Fibroblast of mammary gland (primary cell): Measurements from ENCODE around the gene MYL11.
"Not testable (repeated sequence)": the region's sequence is repeated elsewhere in the genome, so short reads cannot be mapped to it uniquely, and the experiment has no call there.

Experiments
- DNase-seq: peaks from one replicate; pipeline ENCODE4 v3.0.0-alpha.2; 2010; ENCODE audit warnings: low read depth
- H3K4me3 ChIP-seq: 2 replicates; pipeline ENCODE4 v1.5.1; 2011; ENCODE audit warnings: low read depth, mild to moderate bottlenecking, low read length, moderate library complexity; ENCODE audit not compliant: control insufficient read depth
- TF ChIP-seq, protein P1 (sequence below): conservative IDR thresholded peaks from 2 replicates; pipeline ENCODE4 v1.5.1; 2011; ENCODE audit warnings: low read depth, low read length, inconsistent platforms; ENCODE audit not compliant: control insufficient read depth, insufficient read depth

MYL11 gene

DNA sequence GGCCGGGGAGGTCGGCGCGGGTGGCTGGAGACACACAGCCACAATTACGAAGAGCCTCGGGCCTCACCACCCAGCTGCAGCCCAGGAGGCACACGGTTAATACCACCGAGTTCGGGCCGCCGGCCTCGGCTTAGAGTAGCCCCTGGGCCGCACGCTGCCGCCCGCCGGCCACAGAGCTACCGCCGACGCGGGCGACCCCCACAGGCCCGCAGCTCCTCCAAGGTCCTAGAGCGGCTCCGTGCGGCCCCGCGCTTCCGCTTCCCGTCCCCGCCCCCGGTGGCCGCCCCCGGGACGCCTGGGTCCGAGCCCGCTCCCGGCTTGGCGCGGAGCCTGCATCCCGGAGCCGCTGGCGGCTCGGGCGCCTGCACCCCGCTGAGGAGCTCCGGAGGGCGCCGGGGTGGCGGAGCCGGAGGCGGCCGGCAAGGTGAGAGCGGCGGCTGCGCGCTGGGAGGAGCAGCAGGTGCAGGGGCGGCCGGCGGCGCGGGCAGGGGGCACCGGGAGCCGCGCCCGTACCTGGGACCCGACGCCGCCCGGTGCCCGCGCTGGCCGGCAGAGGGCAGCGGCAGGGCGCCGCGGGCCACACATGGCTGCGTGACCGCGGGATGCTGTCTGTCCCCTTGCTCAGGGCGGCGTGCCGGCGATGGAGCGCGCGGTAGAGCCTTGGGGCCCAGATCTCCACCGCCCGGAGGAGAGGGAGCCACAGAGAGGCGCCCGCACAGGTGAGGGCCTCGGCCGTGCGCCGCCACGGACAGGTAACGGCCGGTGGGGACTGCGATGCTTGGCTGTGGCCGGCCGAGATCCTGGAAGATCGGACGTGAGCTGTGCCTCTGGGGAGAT, 20.8 kb downstream of the MYL11 start, which contains the start of gene ZNF48:
ZNF48 (plus strand) TSS at position 266 of the 837 bp plus-strand sequence; CDS start at position 641, 375 bp downstream.
- DNase-seq: peak; percentile 73
- TF ChIP-seq, protein P1, sequence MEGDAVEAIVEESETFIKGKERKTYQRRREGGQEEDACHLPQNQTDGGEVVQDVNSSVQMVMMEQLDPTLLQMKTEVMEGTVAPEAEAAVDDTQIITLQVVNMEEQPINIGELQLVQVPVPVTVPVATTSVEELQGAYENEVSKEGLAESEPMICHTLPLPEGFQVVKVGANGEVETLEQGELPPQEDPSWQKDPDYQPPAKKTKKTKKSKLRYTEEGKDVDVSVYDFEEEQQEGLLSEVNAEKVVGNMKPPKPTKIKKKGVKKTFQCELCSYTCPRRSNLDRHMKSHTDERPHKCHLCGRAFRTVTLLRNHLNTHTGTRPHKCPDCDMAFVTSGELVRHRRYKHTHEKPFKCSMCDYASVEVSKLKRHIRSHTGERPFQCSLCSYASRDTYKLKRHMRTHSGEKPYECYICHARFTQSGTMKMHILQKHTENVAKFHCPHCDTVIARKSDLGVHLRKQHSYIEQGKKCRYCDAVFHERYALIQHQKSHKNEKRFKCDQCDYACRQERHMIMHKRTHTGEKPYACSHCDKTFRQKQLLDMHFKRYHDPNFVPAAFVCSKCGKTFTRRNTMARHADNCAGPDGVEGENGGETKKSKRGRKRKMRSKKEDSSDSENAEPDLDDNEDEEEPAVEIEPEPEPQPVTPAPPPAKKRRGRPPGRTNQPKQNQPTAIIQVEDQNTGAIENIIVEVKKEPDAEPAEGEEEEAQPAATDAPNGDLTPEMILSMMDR: no peak
- peak within 1 kb of the TSS; percentile 69 for H3K4me3 ChIP-seq

DNA sequence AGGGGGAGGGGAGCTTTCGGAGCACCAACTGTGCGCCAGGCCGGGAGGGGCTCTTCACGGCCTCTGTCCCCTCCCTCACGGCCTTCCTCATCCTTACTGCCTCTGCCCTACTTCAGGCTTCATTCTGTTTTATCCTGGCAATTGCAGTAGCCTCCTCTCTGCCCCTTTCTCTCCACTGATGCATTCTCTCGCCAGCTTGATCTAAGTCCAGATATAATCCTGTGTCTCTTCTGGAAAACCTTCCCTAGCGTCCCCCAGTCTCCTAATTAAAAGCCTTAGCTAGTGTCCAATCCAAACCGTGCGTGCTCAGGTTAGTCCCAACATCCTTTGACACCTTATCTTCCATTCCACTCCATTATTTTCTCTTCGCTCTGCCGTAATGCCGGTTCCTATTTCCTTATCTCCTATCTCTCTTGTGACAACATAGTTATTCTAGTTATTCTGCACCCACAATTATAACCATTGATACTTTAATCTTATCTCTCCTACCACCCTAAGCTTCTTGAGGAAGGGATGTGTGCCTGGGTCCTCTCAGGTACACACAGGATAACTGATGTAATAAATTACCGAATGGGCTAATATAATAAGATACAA, 21.5 kb downstream of the MYL11 start:
- no peak for DNase-seq
- H3K4me3 ChIP-seq: peak overlapping the region; percentile 69
- TF ChIP-seq, protein P1: no peak

DNA sequence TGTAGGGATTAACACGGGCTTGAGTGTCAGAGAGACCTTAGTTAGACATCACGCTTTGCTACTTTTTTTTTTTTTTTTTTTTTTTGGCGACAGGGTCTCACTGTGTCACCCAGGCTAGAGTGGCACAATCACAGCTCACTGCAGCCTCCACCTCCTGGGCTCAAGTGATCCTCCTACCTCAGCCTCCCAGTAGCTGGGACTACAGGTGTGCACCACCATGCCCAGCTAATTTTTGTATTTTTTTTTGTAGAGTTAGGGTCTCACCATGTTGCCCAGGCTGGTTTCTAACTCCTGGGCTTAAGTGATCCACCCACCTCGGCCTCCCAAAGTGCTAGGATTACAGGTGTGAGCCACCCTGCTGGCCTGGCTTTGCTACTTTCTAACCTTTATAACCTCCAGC, 22.0 kb downstream of the MYL11 start:
- DNase-seq, H3K4me3 ChIP-seq: not testable (repeated sequence)

DNA sequence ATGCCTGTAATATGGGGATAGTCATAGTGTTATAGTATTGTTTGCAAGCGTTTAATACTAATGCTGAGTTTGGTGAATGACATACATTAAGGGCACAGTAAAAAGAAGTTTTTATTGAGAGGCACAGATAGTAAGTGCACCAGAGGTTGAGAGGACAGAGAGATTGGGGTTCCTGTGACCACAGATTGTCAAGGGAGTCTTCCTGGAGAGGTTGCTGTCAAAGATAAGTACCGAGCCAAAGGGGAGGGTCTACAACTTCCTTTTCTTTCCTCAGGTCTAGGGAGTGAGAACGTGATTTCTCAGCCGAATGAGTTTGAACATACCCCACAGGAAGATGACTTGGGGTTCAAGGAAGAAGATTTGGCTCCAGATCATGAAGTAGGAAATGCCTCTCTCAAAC, 22.5 kb downstream of the MYL11 start:
- no peak for DNase-seq
- TF ChIP-seq, protein P1: no peak
- H3K4me3 ChIP-seq: no peak overlapping the region

DNA sequence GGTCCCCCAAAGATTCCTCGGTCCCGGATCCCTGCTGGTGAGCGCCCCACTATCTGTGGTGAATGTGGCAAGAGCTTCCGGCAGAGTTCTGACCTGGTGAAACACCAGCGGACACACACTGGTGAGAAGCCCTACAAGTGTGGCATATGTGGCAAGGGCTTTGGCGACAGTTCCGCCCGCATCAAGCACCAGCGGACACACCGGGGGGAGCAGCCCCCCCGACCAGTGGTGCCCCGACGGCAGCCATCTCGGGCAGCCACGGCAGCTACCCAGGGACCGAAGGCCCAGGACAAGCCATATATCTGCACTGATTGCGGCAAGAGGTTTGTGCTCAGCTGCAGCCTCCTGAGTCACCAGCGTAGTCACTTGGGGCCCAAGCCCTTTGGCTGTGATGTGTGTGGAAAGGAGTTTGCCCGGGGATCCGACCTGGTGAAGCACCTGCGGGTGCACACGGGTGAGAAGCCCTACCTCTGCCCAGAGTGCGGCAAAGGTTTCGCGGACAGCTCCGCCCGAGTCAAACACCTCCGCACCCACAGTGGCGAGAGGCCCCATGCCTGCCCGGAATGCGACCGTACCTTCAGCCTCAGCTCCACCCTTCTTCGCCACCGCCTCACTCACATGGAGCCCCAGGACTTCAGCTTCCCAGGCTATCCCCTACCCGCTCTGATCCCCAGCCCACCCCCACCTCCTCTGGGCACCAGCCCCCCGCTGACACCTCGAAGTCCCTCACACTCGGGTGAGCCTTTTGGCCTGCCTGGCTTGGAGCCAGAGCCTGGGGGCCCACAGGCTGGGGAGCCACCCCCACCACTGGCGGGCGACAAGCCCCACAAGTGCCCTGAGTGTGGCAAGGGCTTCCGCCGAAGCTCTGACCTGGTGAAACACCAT, 23.4 kb downstream of the MYL11 start:
- DNase-seq: no peak
- TF ChIP-seq, protein P1: no peak
- no peak overlapping the region for H3K4me3 ChIP-seq

DNA sequence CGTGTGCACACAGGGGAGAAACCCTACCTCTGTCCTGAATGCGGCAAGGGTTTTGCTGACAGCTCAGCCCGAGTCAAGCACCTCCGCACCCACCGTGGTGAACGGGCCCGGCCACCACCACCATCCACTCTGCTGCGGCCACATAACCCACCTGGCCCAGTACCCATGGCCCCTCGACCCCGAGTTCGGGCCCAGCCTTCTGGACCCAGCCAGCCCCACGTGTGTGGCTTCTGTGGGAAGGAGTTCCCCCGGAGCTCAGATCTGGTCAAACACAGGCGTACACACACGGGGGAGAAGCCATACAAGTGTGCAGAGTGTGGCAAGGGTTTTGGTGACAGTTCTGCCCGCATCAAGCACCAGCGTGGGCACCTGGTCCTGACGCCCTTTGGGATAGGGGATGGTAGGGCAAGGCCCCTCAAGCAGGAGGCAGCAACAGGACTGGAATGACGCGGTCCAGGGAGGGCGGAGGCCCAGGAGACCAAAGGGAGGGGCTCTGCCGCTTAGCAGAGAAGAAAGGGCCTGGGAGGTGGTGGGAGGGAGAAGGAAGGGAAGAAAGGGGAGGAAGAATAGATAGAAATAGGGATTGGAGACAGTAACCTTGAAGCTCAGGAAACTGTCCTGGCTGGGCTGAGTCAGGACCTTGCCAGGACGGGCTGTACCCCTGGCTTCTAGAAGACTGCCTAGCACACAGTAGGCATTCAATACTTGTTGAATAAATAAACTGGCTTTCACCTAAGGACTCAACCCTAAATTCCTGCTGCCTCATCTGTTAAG, 24.2 kb downstream of the MYL11 start:
- TF ChIP-seq, protein P1: no peak
- H3K4me3 ChIP-seq: no peak overlapping the region
- DNase-seq: no peak
